ENCODE data around the gene NME4.

The NME4 gene

DNA sequence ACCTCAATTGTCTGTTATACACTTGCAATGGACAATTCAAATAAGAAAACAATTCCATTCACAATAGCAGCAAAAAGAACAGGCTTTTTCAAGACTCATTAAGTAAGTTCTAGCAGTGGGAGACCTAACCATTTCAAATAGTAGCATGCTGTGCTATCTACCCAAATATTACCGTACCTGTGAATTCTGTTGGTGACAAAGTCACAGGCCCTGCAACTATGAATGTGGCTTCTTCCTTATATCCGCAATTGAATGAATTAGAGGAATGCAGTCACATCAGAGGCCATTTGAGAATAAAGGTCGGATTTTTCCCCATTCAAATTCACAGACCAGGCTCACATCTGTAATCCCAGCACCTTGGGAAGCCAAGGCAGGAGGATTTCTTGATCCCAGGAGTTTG, 800 bp upstream of the NME4 start:
- TF ChIP-seq, protein P1, sequence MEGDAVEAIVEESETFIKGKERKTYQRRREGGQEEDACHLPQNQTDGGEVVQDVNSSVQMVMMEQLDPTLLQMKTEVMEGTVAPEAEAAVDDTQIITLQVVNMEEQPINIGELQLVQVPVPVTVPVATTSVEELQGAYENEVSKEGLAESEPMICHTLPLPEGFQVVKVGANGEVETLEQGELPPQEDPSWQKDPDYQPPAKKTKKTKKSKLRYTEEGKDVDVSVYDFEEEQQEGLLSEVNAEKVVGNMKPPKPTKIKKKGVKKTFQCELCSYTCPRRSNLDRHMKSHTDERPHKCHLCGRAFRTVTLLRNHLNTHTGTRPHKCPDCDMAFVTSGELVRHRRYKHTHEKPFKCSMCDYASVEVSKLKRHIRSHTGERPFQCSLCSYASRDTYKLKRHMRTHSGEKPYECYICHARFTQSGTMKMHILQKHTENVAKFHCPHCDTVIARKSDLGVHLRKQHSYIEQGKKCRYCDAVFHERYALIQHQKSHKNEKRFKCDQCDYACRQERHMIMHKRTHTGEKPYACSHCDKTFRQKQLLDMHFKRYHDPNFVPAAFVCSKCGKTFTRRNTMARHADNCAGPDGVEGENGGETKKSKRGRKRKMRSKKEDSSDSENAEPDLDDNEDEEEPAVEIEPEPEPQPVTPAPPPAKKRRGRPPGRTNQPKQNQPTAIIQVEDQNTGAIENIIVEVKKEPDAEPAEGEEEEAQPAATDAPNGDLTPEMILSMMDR (IDR thresholded peaks at IDR 0.05; ENCODE audit: control insufficient read depth, insufficient read depth, low read depth, low read length, missing control alignments) = no peak
- no peak overlapping the region for H3K4me3 ChIP-seq (ENCODE audit: control insufficient read depth, low read depth, low read length)
- DNase-seq (ENCODE audit: low read depth) = no peak

DNA sequence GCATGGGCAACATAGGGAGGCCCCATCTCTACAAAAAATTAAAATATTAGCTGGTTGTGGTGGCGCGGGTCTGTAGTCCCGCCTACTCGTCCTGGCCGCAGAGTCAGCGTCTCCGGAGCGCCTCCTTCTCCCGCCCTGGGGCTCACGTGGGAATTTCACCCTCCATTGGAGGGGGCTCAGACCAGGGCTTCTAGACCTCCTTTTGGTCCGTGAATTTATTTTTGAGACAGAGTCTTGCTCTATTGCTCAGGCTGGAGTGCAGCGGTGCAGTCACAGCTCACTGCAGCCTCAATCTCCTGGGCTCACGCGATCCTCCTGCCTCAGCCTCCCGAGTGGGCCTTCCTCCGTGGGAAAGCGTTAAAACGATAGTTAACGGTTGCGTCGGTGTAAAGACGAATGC, 394 bp upstream of the NME4 start:
- TF ChIP-seq, protein P1 (IDR thresholded peaks at IDR 0.05; ENCODE audit: control insufficient read depth, insufficient read depth, low read depth, low read length, missing control alignments) = no peak
- peak overlapping the region; percentile 43 for H3K4me3 ChIP-seq (ENCODE audit: control insufficient read depth, low read depth, low read length)
- no peak for DNase-seq (ENCODE audit: low read depth)

DNA sequence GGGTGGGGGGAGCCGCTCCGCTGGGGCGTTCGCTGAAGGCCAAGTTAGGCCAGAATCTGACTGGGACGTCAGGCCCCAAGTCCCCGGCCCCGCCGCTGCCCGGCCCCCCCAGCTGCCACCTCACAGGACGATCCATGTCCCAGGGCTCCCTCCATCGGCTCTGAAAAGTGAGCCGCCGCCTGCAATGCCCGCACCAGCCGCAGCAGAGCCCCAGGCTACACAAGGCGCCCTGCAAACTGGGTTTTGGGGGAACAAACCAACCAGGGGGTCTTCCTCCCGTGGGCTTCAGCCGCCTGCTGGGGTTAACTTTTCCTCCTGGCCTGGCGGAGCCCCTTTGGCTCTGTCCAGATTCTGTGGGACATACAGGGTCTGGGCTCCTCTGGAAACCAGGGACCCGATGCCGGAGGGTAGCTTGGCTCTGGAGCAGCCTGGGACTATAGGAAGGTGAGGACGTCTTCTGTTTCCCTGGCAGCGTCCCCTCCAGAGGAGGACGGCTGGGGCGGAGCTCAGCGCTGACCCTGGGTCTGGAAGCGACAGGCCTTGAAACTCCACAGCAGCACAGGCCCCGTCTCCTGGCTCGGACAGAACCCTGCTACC, 835 bp downstream of the NME4 start:
- H3K4me3 ChIP-seq (ENCODE audit: control insufficient read depth, low read depth, low read length) = peak overlapping the region; percentile 35

DNA sequence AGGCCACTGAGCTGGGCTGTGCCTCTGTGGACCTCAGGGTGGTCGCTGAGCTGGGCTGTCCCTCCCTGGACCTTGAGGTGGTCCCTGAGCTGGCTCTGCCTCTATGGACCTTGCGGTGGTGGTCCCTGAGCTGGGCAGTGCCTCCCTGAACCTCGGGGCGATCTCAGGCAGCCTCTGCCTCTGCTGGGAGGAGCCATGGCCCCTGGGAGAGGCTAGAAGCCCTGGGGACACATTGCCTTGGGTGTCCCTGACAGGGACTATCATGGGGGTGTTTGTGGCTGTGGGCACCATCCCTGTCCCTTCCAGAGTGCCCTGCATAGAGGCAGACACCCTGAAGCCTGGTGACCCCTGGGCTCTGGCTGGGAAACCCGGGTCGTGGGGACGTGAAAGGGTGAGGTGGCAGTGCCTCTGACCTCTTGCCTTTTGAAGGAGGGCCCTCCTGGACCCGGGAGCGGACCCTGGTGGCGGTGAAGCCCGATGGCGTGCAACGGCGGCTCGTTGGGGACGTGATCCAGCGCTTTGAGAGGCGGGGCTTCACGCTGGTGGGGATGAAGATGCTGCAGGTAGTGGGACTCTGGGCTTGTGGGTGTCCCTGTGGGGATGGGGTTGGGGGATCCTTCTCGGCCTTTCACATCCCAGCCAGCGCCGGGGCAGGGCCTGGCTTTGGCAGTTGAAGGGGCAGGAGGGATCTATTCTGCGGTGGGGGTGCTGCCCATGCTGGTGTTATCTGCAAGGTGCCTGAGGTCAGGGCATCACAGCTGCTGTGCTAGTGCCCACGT, 1.8 kb downstream of the NME4 start:
- no peak for DNase-seq (ENCODE audit: low read depth)
- TF ChIP-seq, protein P1 (IDR thresholded peaks at IDR 0.05; ENCODE audit: control insufficient read depth, insufficient read depth, low read depth, low read length, missing control alignments) = no peak
- no peak overlapping the region for H3K4me3 ChIP-seq (ENCODE audit: control insufficient read depth, low read depth, low read length)

More for the DNA sequence above, 835 bp downstream of the NME4 start:
- TF ChIP-seq, protein P1 (IDR thresholded peaks at IDR 0.05; ENCODE audit: control insufficient read depth, insufficient read depth, low read depth, low read length, missing control alignments) = peak; percentile 50
- no peak for DNase-seq (ENCODE audit: low read depth)

DNA sequence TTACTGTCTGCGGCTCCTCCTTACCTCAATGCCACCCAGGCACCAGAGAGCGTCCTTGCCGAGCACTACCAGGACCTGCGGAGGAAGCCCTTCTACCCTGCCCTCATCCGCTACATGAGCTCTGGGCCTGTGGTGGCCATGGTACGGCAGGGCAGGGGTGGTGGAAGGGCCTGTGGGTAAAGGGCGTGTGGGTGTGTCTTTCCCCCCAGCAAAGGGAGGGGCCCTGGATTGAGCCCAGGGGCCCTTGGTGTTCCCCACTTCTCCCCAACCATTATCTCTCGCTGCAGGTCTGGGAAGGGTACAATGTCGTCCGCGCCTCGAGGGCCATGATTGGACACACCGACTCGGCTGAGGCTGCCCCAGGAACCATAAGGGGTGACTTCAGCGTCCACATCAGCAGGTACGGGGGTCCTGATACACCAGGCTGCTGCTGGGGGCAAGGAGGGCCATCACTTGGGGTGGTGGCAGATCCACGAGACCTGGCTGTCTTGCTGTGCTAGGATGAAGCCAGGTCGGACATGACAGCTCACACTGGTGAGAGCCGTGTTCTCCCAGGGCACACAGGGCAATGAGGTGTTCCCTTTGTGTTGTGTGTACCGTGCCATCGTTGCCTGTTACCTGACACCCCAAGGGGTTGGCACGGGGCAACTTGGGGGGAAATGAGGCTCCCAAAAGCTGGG, 2.5 kb downstream of the NME4 start:
- DNase-seq (ENCODE audit: low read depth) = no peak
- H3K4me3 ChIP-seq (ENCODE audit: control insufficient read depth, low read depth, low read length) = no peak overlapping the region
- TF ChIP-seq, protein P1 (IDR thresholded peaks at IDR 0.05; ENCODE audit: control insufficient read depth, insufficient read depth, low read depth, low read length, missing control alignments) = no peak

DNA sequence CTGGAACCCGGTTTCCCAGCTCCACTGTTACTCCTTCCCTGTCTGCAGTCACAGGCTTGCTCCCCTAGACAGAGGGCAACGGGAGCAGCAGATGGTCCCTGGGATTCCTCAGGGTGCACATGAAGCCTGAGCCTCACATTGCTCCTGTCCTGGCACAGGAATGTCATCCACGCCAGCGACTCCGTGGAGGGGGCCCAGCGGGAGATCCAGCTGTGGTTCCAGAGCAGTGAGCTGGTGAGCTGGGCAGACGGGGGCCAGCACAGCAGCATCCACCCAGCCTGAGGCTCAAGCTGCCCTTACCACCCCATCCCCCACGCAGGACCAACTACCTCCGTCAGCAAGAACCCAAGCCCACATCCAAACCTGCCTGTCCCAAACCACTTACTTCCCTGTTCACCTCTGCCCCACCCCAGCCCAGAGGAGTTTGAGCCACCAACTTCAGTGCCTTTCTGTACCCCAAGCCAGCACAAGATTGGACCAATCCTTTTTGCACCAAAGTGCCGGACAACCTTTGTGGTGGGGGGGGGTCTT, 3.1 kb downstream of the NME4 start:
- peak overlapping the region; percentile 96 for H3K4me3 ChIP-seq (ENCODE audit: control insufficient read depth, low read depth, low read length)
- TF ChIP-seq, protein P1 (IDR thresholded peaks at IDR 0.05; ENCODE audit: control insufficient read depth, insufficient read depth, low read depth, low read length, missing control alignments) = no peak
- no peak for DNase-seq (ENCODE audit: low read depth)
